Measurements from ENCODE around the gene LARGE1. TPM values are rescaled to one million over a fixed set of nuclear protein-coding genes. Genes with fewer than 3 reads are reported as not detected.
A peak's percentile ranks its signal among the peaks of the same experiment; 100 is the strongest.

Gene LARGE1
- total and polyA plus RNA-seq, 2 of the 13 experiments (the other 11 are each of a cell fraction or from before 2014, with no cell fraction given), result 8.4 to 11.0 TPM

DNA sequence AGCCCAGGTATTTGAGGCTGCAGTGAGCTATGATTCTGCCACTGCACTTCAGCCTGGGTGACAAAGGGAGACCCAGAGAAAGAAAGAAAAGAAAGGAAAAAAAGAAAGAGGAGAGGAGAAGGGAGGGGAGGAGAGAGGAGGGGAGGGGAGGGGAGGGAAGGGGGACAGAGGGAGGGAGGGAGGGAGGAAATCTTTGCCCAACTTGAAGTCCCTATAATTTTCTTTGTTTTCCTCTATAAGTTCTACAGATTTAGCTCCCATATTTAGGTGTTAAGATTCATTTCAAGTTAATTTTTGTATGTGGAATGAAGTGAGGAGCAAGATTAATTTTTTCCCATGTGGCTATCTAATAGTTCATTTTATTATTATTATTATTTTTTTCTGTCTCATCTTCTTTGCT, 328.3 kb downstream of the LARGE1 start:
- Histone ChIP-seq H3K27me3 (ENCODE audit: control insufficient read depth in 1 of 2, insufficient read depth in 2 of 2, low read length in 2 of 2) (no peaks in the 10 kb centered on the region), H4K20me1 (ENCODE audit: insufficient read depth, low read length) (no peaks in the 10 kb centered on the region), H3K36me3 (replicated peaks in 1 of 2; ENCODE audit: control insufficient read depth in 1 of 2, insufficient read depth in 2 of 2, low read length in 2 of 2) (peaks cover 0 to 1% of the 10 kb centered on the region in 2 experiments; a peak in 1 of 5 replicates), H3K79me2 (ENCODE audit: insufficient read depth, low read length) (no peaks in the 10 kb centered on the region), H3K27ac (ENCODE audit: extremely low read length, insufficient read depth, low read length) (no peak overlapping the region), H3K4me3 (replicated peaks in 1 of 3; ENCODE audit: insufficient read depth in 1 of 3, low read depth in 2 of 3, low read length in 3 of 3) (no peak overlapping the region), H3K4me2 (ENCODE audit: low read depth, low read length) (no peak overlapping the region), H2AFZ (ENCODE audit: low read length) (no peak overlapping the region), H3K9me3 (ENCODE audit: low read length) (no peaks in the 10 kb centered on the region), H3K9ac (ENCODE audit: insufficient read depth, low read depth, low read length) (no peak overlapping the region), H3K4me1 (ENCODE audit: insufficient read depth, low read length) (peaks cover 7% of the 10 kb centered on the region; the same call in 1 of the 2 replicates)
- in situ Hi-C loops (cut with HindIII; ENCODE audit: extremely low pct_ligation_motif_present, low pct_unique_long_range_greater_than_20kb) (no loop called here), intact Hi-C loops (cut with micrococcal nuclease; ENCODE audit: unreplicated experiment) (no loop called here)
- TF ChIP-seq, protein P1, sequence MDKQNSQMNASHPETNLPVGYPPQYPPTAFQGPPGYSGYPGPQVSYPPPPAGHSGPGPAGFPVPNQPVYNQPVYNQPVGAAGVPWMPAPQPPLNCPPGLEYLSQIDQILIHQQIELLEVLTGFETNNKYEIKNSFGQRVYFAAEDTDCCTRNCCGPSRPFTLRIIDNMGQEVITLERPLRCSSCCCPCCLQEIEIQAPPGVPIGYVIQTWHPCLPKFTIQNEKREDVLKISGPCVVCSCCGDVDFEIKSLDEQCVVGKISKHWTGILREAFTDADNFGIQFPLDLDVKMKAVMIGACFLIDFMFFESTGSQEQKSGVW (CRISPR knock-in tag; IDR thresholded peaks at IDR 0.05; ENCODE audit: borderline replicate concordance), result no peak
- no peak for TF ChIP-seq TBX2 (CRISPR knock-in tag; IDR thresholded peaks at IDR 0.05; ENCODE audit: borderline replicate concordance)
- TF ChIP-seq HNRNPK (IDR thresholded peaks at IDR 0.05; ENCODE audit: low read depth, low read length, poor library complexity, severe bottlenecking), result peak; percentile 92
- TF ChIP-seq, protein P2, sequence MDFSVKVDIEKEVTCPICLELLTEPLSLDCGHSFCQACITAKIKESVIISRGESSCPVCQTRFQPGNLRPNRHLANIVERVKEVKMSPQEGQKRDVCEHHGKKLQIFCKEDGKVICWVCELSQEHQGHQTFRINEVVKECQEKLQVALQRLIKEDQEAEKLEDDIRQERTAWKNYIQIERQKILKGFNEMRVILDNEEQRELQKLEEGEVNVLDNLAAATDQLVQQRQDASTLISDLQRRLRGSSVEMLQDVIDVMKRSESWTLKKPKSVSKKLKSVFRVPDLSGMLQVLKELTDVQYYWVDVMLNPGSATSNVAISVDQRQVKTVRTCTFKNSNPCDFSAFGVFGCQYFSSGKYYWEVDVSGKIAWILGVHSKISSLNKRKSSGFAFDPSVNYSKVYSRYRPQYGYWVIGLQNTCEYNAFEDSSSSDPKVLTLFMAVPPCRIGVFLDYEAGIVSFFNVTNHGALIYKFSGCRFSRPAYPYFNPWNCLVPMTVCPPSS (IDR thresholded peaks at IDR 0.05), result no peak
- no peak for TF ChIP-seq NFIB (CRISPR knock-in tag; IDR thresholded peaks at IDR 0.05; ENCODE audit: borderline replicate concordance)
- no peak for TF ChIP-seq RXRB (CRISPR knock-in tag; IDR thresholded peaks at IDR 0.05; ENCODE audit: borderline replicate concordance)
- no peak for TF ChIP-seq HDAC1 (CRISPR knock-in tag; IDR thresholded peaks at IDR 0.05)
- no TSS peak for BruUV-seq (replicated peaks)
- DNase-seq (ENCODE audit: low spot score) (no peak), ATAC-seq (no peak), FAIRE-seq (no peak)
- ChIA-PET POLR2A (interaction anchor here (1.1 kb wide), 1 partner anchor 52 kb away, joined by 5 read pairs; no protein-coding TSS in a partner anchor), CTCF (ENCODE audit: low intra/inter-chr PET ratio, low total read pairs) (interaction anchor here (0.7 kb wide), 1 partner anchor 72 kb away, joined by 3 read pairs; no protein-coding TSS in a partner anchor)
